ENCODE data around the gene SZT2. TPM values are rescaled to one million over a fixed set of nuclear protein-coding genes. Genes with fewer than 3 reads are reported as not detected.

SZT2 gene
- total RNA-seq, 1 donor from 2014 or later, result 11.0 TPM

- Mint-ChIP-seq H3K27me3 (ENCODE audit: insufficient read depth, low read depth) (peaks cover 9% of the 10 kb centered on the region), H3K9me3 (no peaks in the 10 kb centered on the region), H3K4me1 (peaks cover 23% of the 10 kb centered on the region), H3K27ac (no peak overlapping the region), H3K4me3 (no peak overlapping the region), H3K36me3 (peaks cover 59% of the 10 kb centered on the region)
- Histone ChIP-seq H4K20me1 (ENCODE audit: low read depth) (peaks cover 9% of the 10 kb centered on the region), H2AFZ (replicated peaks) (no peak overlapping the region), H3K36me3 (no peaks in the 10 kb centered on the region), H3K27ac (no peak overlapping the region), H3K4me1 (peaks cover 9% of the 10 kb centered on the region), H3K4me3 (no peak overlapping the region), H3K27me3 (no peaks in the 10 kb centered on the region), H3K4me2 (no peak overlapping the region), H3K9me3 (ENCODE audit: low read depth) (no peaks in the 10 kb centered on the region), H3K79me2 (ENCODE audit: low read depth) (no peaks in the 10 kb centered on the region), H3F3A (ENCODE audit: low read depth) (peaks cover 9% of the 10 kb centered on the region), H3K9ac (no peak overlapping the region)
- DNase-seq (ENCODE audit: low spot score), result no peak
- TF ChIP-seq EZH2phosphoT487 (IDR thresholded peaks at IDR 0.05) (no peak), EZH2 (IDR thresholded peaks at IDR 0.05) (no peak), CTCF (IDR thresholded peaks at IDR 0.05) (no peak)
These were observed 58.4 kb downstream of the SZT2 start for GRCh38 chr1:43447891-43448708.

GRCh38 chr1:43448955-43449707 is 59.4 kb downstream of the SZT2 start:
- Histone ChIP-seq H3K79me2 (ENCODE audit: low read depth) (no peaks in the 10 kb centered on the region), H3K4me2 (no peak overlapping the region), H3K9ac (no peak overlapping the region), H4K20me1 (ENCODE audit: low read depth) (peaks cover 9% of the 10 kb centered on the region), H3K36me3 (no peaks in the 10 kb centered on the region), H3K4me1 (peaks cover 14% of the 10 kb centered on the region), H2AFZ (replicated peaks) (no peak overlapping the region), H3K27ac (no peak overlapping the region), H3K4me3 (no peak overlapping the region), H3F3A (ENCODE audit: low read depth) (peaks cover 19% of the 10 kb centered on the region), H3K27me3 (no peaks in the 10 kb centered on the region), H3K9me3 (ENCODE audit: low read depth) (no peaks in the 10 kb centered on the region)
- Mint-ChIP-seq H3K4me1 (peaks cover 27% of the 10 kb centered on the region), H3K27ac (peak overlapping the region; percentile 11), H3K36me3 (peaks cover 51% of the 10 kb centered on the region), H3K9me3 (no peaks in the 10 kb centered on the region), H3K27me3 (ENCODE audit: insufficient read depth, low read depth) (peaks cover 9% of the 10 kb centered on the region), H3K4me3 (no peak overlapping the region)
- TF ChIP-seq EZH2 (IDR thresholded peaks at IDR 0.05) (no peak), CTCF (IDR thresholded peaks at IDR 0.05) (no peak), EZH2phosphoT487 (IDR thresholded peaks at IDR 0.05) (no peak)
- no peak for DNase-seq (ENCODE audit: low spot score)

- peaks cover 13% of the 10 kb centered on the region for H3K27me3 Mint-ChIP-seq (ENCODE audit: insufficient read depth, low read depth)
- H3K9me3 ChIP-seq (ENCODE audit: low read depth), result no peaks in the 10 kb centered on the region
- peaks cover 25% of the 10 kb centered on the region for H3F3A ChIP-seq (ENCODE audit: low read depth)
- no peak overlapping the region for H3K27ac Mint-ChIP-seq
- no peaks in the 10 kb centered on the region for H3K27me3 ChIP-seq
- H3K36me3 Mint-ChIP-seq, result peaks cover 47% of the 10 kb centered on the region
- H3K9me3 Mint-ChIP-seq, result no peaks in the 10 kb centered on the region
- H3K36me3 ChIP-seq, result no peaks in the 10 kb centered on the region
- no peak overlapping the region for H2AFZ ChIP-seq (replicated peaks)
- peaks cover 13% of the 10 kb centered on the region for H3K4me1 ChIP-seq
- H3K4me3 ChIP-seq, result no peak overlapping the region
- H3K79me2 ChIP-seq (ENCODE audit: low read depth), result no peaks in the 10 kb centered on the region
- no peak overlapping the region for H3K27ac ChIP-seq
- peaks cover 6% of the 10 kb centered on the region for H4K20me1 ChIP-seq (ENCODE audit: low read depth)
- peaks cover 29% of the 10 kb centered on the region for H3K4me1 Mint-ChIP-seq
- no peak overlapping the region for H3K4me3 Mint-ChIP-seq
- no peak overlapping the region for H3K4me2 ChIP-seq
- TF ChIP-seq EZH2 (IDR thresholded peaks at IDR 0.05), result no peak
- H3K9ac ChIP-seq, result no peak overlapping the region
- no peak for DNase-seq (ENCODE audit: low spot score)
These were observed 60.0 kb downstream of the SZT2 start for GRCh38 chr1:43449708-43450069.
